ENCODE measurements around the gene FGGY.

The FGGY gene

DNA sequence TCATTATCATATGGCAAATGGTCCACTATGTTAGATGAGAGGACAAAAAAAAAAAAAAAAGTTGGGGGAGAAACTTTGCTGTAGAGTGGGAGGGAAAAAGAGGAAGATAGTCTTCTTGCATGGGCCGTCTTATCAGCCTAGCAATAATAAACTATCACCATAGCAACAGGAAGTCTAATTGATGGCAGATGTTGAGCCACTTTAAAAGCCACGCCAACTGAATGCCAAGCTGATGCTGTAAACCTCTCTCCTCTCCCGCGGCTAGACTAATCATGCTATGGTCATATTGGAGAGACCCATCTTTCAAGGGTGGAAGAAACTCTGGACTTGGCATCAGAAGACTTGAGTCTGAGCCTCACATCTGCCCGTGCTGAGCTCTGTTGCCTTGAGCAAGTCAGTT lies 395.7 kb downstream of the FGGY start:
- Histone ChIP-seq H3K27me3 (replicated peaks; ENCODE audit: control insufficient read depth, insufficient read depth, low read length) (no peaks in the 10 kb centered on the region), H3K36me3 (ENCODE audit: control insufficient read depth, insufficient read depth, low read length) (no peaks in the 10 kb centered on the region), H3K4me3 (replicated peaks; ENCODE audit: low read depth, low read length) (no peak overlapping the region)

DNA sequence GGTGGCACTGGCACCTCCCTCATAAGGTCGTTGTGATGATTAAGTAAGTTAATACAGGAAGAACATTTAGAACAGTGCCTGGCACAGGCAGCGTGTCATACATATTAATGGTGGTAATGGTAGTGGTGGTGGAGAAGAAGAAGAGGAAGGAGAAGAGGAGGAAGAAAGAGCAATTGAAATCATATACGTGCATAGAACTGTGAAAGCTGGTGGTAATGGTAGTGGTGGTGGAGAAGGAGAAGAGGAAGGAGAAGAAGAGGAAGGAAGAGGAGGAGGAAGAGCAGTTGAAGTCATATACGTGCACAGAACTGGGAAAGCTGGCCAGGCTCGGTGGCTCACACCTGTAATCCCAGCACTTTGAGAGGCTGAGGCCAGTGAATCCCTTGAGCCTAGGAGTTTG lies 396.5 kb downstream of the FGGY start:
- TF ChIP-seq, protein P1, sequence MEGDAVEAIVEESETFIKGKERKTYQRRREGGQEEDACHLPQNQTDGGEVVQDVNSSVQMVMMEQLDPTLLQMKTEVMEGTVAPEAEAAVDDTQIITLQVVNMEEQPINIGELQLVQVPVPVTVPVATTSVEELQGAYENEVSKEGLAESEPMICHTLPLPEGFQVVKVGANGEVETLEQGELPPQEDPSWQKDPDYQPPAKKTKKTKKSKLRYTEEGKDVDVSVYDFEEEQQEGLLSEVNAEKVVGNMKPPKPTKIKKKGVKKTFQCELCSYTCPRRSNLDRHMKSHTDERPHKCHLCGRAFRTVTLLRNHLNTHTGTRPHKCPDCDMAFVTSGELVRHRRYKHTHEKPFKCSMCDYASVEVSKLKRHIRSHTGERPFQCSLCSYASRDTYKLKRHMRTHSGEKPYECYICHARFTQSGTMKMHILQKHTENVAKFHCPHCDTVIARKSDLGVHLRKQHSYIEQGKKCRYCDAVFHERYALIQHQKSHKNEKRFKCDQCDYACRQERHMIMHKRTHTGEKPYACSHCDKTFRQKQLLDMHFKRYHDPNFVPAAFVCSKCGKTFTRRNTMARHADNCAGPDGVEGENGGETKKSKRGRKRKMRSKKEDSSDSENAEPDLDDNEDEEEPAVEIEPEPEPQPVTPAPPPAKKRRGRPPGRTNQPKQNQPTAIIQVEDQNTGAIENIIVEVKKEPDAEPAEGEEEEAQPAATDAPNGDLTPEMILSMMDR (IDR thresholded peaks at IDR 0.05; ENCODE audit: insufficient read depth, low read length, poor library complexity, severe bottlenecking): no peak
- Histone ChIP-seq H3K27me3 (replicated peaks; ENCODE audit: control insufficient read depth, insufficient read depth, low read length) (no peaks in the 10 kb centered on the region), H3K4me3 (replicated peaks; ENCODE audit: low read depth, low read length) (no peak overlapping the region), H3K36me3 (ENCODE audit: control insufficient read depth, insufficient read depth, low read length) (no peaks in the 10 kb centered on the region)
- no peak for DNase-seq (ENCODE audit: extremely low read depth, insufficient read length)

More for the DNA sequence above, 395.7 kb downstream of the FGGY start:
- DNase-seq (ENCODE audit: extremely low read depth, insufficient read length): no peak
- TF ChIP-seq, protein P1 (IDR thresholded peaks at IDR 0.05; ENCODE audit: insufficient read depth, low read length, poor library complexity, severe bottlenecking): no peak

DNA sequence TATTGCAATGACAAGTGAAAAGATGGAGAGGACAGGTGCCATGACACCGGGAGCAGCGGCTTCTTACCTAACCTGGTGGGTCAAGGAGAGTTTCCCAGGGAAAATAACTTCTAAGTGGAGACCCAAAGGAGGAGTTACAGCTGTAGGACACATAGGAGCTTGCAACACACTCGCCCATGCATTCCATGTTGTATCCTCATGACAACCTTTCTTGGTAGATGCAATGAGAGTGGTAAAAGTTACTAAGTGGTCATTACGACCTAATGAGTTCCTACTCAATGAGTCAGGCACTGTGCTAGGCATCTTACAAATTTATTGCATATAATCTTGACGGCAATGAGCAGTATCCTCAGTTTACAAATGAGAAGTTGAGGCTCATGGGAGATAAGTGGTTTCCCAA lies 398.4 kb downstream of the FGGY start:
- TF ChIP-seq, protein P1 (IDR thresholded peaks at IDR 0.05; ENCODE audit: insufficient read depth, low read length, poor library complexity, severe bottlenecking): no peak
- H3K36me3 ChIP-seq (ENCODE audit: control insufficient read depth, insufficient read depth, low read length): no peaks in the 10 kb centered on the region

DNA sequence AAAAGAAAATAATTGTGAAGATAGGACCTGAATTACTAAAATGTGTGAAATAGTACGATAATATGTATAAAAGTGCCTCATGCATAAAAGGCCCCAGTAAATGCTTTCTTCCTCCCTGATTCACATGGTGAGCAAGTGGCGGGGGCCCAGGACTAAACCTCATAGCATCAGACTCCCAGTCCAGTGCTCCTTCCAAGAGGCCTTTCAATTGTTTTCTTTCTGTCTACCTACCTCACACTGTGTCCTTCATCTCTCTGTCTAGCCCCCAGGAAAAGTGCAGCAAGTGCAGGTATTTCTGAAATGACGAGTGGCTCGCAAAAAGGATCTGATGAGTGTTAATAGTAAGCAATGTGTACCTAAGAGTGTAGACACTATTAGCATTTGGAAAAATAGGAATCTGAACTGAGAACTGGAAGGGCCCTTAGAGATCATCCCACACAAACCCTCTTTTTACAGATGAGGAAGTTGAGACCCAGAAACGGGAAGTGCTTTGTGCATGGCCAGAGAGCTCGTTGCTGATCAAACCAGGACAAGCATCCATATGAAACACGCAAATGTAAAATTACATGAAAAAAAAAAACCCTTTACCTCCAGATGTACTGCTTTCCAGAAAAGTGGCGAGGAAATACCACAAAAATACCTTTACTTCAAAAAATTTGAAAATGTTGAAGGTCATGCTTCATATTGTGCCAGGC lies 399.7 kb downstream of the FGGY start:
- no peaks in the 10 kb centered on the region for H3K36me3 ChIP-seq (ENCODE audit: control insufficient read depth, insufficient read depth, low read length)
- H3K27me3 ChIP-seq (replicated peaks; ENCODE audit: control insufficient read depth, insufficient read depth, low read length): no peaks in the 10 kb centered on the region
- TF ChIP-seq, protein P1 (IDR thresholded peaks at IDR 0.05; ENCODE audit: insufficient read depth, low read length, poor library complexity, severe bottlenecking): no peak
- DNase-seq (ENCODE audit: extremely low read depth, insufficient read length): no peak
- H3K4me3 ChIP-seq (replicated peaks; ENCODE audit: low read depth, low read length): no peak overlapping the region

More for the DNA sequence above, 398.4 kb downstream of the FGGY start:
- Histone ChIP-seq H3K4me3 (replicated peaks; ENCODE audit: low read depth, low read length) (no peak overlapping the region), H3K27me3 (replicated peaks; ENCODE audit: control insufficient read depth, insufficient read depth, low read length) (no peaks in the 10 kb centered on the region)
- no peak for DNase-seq (ENCODE audit: extremely low read depth, insufficient read length)

DNA sequence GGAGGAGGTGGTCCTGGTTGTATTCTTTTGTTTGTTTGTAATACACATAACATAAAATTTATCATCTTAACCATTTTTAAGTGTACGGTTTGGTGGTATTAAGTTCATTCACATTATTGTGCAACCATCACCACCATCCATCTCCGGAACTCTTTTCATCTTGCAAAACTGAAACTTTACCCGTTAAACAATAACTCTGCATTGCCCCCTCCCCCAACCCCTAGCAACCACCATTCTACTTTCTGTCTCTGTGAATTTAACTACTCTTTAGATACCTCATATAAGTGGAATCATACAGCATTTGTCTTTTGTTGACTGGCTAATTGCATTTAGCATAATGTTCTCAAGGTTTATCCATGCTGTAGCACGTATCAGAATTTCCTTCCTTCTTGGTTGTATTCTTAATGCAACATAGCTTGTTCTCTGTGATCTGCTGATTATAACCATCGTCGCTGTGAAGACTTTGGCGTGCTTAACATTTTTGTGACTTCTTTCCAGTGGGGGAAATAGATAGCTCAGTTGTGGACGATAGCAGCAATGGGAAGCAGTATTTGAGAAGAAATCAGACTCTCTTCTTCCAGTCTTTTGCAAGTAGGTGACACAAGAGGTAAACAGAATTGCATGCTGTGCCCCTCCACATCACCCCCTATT lies 400.4 kb downstream of the FGGY start:
- DNase-seq (ENCODE audit: extremely low read depth, insufficient read length): no peak
- no peaks in the 10 kb centered on the region for H3K27me3 ChIP-seq (replicated peaks; ENCODE audit: control insufficient read depth, insufficient read depth, low read length)
- no peaks in the 10 kb centered on the region for H3K36me3 ChIP-seq (ENCODE audit: control insufficient read depth, insufficient read depth, low read length)
- H3K4me3 ChIP-seq (replicated peaks; ENCODE audit: low read depth, low read length): no peak overlapping the region
- TF ChIP-seq, protein P1 (IDR thresholded peaks at IDR 0.05; ENCODE audit: insufficient read depth, low read length, poor library complexity, severe bottlenecking): no peak

Measured in GM06990 (cell line).